GM06990 (cell line): ENCODE data around the gene TEAD1.

Source experiments
- DNase-seq: peaks from one replicate; pipeline ENCODE4 v3.0.0-alpha.2; 2011; ENCODE audit not compliant: insufficient read length; ENCODE audit errors: extremely low read depth
- H3K27me3 ChIP-seq: replicated peaks from 2 replicates; pipeline ENCODE4 v1.6.0; 2011; ENCODE audit warnings: low read length; ENCODE audit not compliant: control insufficient read depth, insufficient read depth
- H3K36me3 ChIP-seq: 2 replicates; pipeline ENCODE4 v1.5.1; 2011; ENCODE audit warnings: low read length; ENCODE audit not compliant: control insufficient read depth, insufficient read depth
- H3K4me3 ChIP-seq: replicated peaks from 2 replicates; pipeline ENCODE4 v1.5.1; 2011; ENCODE audit warnings: low read depth, mild to moderate bottlenecking, control low read depth, low read length
- TF ChIP-seq, protein P1 (sequence below): IDR thresholded peaks from 2 replicates; pipeline ENCODE4 v1.5.1; 2011; ENCODE audit warnings: low read length, control low read depth, mild to moderate bottlenecking, inconsistent platforms; ENCODE audit not compliant: insufficient read depth, poor library complexity, severe bottlenecking

TEAD1 gene

DNA sequence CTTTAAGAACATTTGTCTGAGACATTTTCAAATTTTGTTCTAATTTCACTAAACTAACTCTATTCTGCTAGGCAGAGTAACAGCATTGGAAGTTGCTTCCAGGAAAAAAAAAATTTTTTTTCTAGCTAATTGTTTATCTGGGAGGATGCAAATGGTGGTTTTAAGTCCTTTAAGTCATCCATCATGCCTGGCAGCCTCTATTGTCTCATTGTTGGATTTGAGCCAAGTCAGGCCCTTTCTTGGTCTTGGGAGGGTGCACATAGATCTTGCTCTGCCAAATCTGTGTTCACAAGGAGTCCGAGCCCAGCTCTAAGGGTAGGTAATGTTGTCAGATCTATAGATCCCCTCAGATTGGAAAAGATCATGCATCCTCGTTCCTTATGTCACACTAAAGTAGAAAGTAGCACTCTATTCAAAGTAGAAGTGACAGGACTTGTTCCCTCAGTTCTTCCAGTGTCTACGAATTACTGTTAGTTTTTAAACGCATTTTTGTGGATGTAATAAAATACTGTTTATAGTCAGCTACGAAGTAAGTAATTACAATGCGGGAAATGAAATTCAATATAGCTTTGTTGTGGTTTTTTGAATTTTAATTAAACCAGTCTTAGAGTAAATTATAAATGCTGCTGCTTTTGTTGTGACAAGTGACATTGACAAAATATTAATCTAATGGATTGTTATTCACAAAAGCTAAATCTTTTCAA is 168.9 kb downstream of the TEAD1 start:
- H3K36me3 ChIP-seq = no peaks in the 10 kb centered on the region
- no peak overlapping the region for H3K4me3 ChIP-seq
- TF ChIP-seq, protein P1, sequence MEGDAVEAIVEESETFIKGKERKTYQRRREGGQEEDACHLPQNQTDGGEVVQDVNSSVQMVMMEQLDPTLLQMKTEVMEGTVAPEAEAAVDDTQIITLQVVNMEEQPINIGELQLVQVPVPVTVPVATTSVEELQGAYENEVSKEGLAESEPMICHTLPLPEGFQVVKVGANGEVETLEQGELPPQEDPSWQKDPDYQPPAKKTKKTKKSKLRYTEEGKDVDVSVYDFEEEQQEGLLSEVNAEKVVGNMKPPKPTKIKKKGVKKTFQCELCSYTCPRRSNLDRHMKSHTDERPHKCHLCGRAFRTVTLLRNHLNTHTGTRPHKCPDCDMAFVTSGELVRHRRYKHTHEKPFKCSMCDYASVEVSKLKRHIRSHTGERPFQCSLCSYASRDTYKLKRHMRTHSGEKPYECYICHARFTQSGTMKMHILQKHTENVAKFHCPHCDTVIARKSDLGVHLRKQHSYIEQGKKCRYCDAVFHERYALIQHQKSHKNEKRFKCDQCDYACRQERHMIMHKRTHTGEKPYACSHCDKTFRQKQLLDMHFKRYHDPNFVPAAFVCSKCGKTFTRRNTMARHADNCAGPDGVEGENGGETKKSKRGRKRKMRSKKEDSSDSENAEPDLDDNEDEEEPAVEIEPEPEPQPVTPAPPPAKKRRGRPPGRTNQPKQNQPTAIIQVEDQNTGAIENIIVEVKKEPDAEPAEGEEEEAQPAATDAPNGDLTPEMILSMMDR = no peak
- no peak for DNase-seq
- H3K27me3 ChIP-seq = peaks cover 1% of the 10 kb centered on the region

DNA sequence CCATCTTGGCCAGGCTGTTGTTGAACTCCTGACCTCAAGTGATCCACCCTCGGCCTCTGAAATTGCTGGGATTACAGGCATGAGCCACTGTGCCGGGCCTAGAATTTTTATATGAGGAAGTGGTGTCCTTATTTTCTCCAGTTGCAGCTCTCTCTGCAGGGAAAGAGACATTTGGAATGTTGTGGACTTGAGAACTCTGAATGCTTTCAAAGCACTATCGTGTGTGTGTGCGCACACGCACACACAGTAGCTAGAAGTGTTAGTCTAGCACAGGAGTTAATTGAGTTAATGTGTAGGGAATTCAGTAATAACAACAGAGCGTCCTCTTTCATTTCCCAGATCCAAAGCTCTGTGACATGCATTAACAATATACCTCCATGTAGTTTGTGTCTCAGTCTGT is 170.9 kb downstream of the TEAD1 start:
- TF ChIP-seq, protein P1 = no peak
- no peak overlapping the region for H3K4me3 ChIP-seq
- no peak for DNase-seq
- no peaks in the 10 kb centered on the region for H3K36me3 ChIP-seq
- H3K27me3 ChIP-seq = peaks cover 1% of the 10 kb centered on the region

DNA sequence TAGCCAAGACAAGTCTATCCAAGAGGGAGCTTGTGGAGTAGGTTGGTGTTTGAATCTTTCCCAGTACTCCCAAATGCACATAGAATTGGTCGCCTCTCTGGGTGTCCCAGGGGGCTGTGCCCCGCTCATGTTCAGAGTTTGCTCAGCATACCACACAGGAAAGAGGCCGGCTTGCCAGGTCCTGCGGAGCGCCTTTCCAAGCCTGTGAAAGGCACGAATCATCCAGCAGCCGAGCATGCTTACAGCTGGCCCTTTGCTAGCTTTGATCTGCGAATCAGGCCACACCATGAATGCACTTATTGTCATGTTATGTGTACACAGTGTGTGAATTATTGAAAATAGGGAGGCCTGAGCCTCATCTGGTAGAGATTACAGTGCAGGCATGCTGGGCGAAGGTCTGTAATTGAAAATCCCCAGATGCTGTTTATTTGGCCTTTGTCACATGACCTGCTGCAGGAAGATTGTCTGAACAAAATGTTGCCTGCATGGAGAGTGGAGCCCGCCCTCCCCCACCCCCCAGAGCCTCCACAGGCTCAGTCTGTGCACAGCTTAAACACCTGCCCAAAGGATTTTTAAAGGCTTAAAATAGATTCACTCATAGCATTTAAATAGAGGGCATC is 171.6 kb downstream of the TEAD1 start:
- peaks cover 1% of the 10 kb centered on the region for H3K27me3 ChIP-seq
- H3K36me3 ChIP-seq = no peaks in the 10 kb centered on the region
- no peak for DNase-seq
- H3K4me3 ChIP-seq = no peak overlapping the region
- TF ChIP-seq, protein P1 = no peak

DNA sequence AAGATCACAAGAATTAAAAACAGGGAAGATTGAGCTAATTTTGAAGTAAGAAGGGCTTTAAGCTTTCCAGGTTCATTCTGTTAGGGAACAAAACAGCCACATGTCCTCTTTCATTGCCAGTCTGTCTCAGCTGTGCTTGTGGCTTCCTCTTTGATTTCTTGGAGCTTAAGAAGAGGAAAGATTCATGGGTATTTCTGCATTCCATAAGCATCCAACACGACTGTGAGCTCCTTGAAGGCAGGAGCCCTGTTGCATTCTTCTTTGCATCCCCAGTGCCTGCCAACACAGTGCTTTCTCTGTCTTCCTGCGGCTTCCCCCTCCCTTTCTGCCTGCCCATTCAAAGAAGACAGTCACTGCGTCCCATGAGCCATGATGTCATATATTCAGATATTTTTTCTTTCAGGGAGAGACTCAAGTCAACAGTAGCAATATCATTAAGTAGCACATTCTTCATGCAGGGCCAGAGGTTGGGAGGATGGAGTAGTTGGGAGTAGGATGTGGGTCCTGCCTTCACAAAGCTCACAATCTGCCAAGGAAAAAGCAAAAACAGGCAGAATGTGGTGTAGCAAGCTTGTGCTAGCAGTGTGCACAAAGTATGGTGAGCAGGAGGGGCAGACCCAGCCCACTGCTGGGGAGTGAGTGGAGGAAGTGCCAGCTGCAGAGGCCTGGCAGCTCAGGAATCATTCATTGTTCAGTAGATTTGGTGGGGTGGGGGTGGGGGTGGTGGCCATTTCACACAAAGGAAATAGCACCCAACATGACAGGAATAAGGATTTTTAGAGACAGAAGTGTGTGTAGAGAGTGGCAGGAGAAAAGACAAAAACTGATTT is 172.8 kb downstream of the TEAD1 start:
- Histone ChIP-seq H3K27me3 (peaks cover 1% of the 10 kb centered on the region), H3K4me3 (no peak overlapping the region), H3K36me3 (no peaks in the 10 kb centered on the region)
- TF ChIP-seq, protein P1 = no peak
- DNase-seq = no peak

DNA sequence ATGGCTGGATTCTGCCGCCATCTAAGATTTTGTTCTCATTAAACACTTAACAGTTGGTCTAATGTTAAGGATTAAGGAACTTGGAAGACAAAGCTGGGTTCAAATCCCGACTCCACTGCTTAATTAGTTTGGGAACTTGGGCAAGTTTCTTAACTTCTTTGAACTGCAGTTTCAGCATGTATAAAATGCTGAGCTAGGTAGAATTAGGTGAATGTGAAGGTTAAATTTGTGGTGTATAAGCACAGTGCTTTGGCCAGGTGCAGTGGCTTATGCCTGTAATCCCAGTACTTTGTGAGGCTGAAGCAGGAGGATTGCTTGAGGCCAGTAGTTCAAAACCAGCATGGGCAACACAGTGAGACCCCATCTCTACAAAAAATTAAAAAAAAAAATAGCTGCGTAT is 174.2 kb downstream of the TEAD1 start:
- H3K27me3 ChIP-seq = peaks cover 1% of the 10 kb centered on the region
- H3K36me3 ChIP-seq = no peaks in the 10 kb centered on the region
- H3K4me3 ChIP-seq = no peak overlapping the region
- TF ChIP-seq, protein P1 = no peak
- DNase-seq = no peak
